HG03378 (cell line): ENCODE results near the gene PLA2G1B.
"Not testable (repeated sequence)": the region's sequence is repeated elsewhere in the genome, so short reads cannot be mapped to it uniquely, and the experiment has no call there.

Source experiments
- ATAC-seq: cut with Tn5 transposase; IDR thresholded peaks from one replicate; pipeline ENCODE4 v1.9.1; 2021; ENCODE audit warnings: mild to moderate bottlenecking, moderate library complexity; ENCODE audit not compliant: unreplicated experiment

PLA2G1B gene

GRCh38 chr12:120359128-120359527 is 31.5 kb upstream of the PLA2G1B start:
- ATAC-seq, result no peak

GRCh38 chr12:120358412-120359100 is 31.0 kb upstream of the PLA2G1B start:
- ATAC-seq, result no peak

GRCh38 chr12:120357104-120357503 is 29.5 kb upstream of the PLA2G1B start:
- no peak for ATAC-seq

DNA sequence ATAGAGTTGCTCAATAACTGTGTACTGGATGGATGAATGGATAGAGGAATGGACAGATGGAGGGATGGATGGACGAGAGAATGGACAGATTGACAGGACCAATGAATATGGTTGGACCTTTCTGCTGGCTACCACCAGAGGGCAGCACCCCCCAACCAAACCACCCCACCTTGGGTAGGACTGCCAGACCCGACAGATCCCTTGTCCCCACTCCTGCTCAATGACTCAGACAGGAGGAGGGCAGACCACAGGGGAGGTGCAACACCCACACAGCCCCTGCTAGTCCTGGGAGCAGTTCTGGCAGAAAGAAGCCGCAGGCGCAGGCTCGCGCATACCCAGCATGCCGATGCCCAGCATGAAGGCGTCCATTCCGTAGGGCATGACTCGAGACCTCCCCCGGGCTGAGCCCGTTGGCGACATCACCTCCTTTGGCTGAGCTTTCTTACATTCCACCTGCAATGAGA is 29.0 kb upstream of the PLA2G1B start:
- ATAC-seq, result no peak

- ATAC-seq, result no peak
Observed at GRCh38 chr12:120353556-120354317, 26.2 kb upstream of the PLA2G1B start.

DNA sequence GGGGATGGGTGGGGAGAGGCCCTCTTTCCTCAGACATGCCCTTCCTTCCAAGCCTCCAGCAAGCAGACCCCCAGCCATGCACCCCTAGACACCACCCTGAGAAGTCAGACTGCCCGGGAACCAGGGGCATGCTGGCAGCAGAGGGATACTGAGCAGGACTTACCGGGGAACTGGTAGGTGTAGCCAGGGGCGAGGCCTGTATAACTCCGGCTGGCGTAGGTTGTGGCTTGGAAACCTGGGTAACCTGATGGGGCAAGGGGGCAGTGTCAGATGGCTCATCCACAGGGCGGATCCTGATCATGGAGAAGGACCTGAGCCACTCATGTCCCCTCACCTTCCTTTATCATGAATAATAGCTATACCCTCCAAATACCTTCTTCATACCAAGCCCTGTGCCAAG is 25.6 kb upstream of the PLA2G1B start:
- no peak for ATAC-seq

GRCh38 chr12:120352117-120352516 is 24.5 kb upstream of the PLA2G1B start:
- no peak for ATAC-seq

GRCh38 chr12:120350576-120351350 is 23.2 kb upstream of the PLA2G1B start:
- no peak for ATAC-seq

DNA sequence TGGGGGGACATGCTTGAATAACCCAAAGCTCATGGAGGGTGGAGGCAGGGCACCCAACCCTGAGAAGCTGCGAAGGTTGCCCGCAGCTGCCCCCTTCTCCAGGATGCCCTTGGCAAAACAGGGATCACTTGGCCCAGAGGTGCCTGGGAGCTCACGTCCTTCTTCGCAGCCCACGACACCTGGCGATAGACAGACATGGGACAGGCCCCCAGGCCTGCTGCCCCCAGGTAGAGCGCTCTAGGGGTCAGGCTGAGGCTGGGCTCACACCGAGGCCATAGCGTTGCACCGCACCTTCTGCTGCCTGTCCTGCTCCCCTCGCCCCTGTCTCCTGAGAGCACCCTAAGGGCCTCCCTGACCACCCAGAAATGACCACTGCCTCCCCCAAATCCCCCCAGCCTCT is 20.2 kb upstream of the PLA2G1B start:
- no peak for ATAC-seq

- ATAC-seq, result no peak
Observed at GRCh38 chr12:120346681-120347080, 19.1 kb upstream of the PLA2G1B start.

DNA sequence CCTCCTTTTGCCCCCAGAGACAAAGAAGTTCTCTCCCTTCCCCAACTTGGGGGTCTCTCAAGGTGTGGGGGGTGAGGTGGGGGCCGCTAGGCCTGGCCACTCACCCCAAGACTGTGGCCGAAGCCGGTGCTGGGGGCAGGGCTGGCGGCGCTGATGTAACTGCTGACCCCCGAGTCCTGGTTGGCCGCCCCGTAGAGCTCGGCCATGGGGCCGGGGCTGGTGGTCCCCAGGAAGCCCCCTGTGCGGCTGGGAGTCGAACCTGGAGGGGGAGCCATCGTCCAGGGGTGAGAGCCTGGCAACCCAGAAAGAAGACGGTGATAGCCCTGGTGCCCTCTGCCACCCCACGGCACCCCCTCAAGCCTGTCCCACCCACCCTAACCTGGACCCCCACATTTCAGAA is 18.5 kb upstream of the PLA2G1B start:
- no peak for ATAC-seq

DNA sequence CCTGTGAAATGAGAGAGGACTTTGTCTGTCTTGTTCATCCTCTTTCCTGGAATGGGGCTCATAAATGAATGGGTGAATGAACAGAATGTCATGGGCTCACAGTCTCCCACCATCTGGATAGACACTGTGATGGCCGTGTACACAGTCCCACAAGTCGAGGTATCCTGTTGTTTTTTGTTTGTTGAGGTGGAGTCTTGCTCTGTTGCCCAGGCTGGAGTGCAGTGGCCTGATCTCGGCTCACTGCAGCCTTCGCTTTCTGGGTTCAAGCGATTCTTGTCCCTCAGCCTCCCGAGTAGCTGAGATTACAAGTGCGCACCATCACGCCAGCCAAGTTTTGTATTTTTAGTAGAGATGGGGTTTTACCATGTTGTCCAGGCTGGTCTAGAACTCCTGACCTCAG is 16.1 kb upstream of the PLA2G1B start:
- ATAC-seq, result no peak

DNA sequence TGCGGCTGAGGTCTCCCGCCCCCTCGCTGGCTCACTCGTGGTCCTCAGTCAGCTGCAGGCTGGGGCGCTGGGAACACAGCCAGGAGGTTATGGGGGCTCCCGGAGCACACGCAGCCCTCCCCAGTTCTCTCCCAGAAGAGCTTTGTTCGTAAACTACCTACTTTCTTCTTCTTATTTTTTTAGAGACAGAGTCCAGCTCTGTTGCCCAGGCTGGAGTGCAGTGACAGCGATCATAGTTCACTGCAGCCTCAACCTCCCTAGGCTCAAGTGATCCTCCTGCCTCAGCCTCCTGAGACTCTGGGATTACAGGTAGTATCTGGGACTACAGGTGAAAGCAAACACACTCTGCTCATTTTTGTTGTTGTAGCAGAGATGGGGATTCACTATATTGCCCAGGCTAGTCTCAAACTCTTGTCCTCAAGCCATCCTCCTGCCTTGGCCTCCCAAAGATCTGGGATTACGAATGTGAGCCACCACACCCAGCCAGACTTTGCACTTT is 15.5 kb upstream of the PLA2G1B start:
- no peak for ATAC-seq

GRCh38 chr12:120342175-120343038 is 14.8 kb upstream of the PLA2G1B start:
- no peak for ATAC-seq

- ATAC-seq, result no peak
Observed at GRCh38 chr12:120339256-120339655, 11.7 kb upstream of the PLA2G1B start.

DNA sequence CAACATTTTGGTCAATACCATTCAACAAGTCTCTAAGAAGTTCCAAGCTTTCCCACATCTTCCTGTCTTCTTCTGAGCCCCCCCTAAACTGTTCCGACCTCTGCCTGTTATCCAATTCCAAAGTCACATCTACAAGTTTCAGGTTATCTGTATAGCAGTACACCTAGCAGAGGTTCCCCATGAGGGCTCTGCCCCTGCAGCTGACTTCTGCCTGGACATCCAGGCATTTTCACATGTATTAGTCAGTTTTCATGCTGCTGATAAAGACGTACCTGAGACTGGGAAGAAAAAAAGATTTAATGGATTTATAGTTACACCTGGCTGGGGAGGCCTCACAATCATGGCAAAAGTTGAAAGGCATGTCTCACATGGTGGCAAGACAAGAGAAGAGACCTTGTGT is 10.2 kb upstream of the PLA2G1B start:
- no peak for ATAC-seq

- not testable (repeated sequence) for ATAC-seq
Observed at GRCh38 chr12:120336392-120336791, 8.8 kb upstream of the PLA2G1B start.

- not testable (repeated sequence) for ATAC-seq
Observed at GRCh38 chr12:120335447-120335846, 7.9 kb upstream of the PLA2G1B start.

GRCh38 chr12:120332523-120332922 is 4.9 kb upstream of the PLA2G1B start:
- ATAC-seq, result no peak

DNA sequence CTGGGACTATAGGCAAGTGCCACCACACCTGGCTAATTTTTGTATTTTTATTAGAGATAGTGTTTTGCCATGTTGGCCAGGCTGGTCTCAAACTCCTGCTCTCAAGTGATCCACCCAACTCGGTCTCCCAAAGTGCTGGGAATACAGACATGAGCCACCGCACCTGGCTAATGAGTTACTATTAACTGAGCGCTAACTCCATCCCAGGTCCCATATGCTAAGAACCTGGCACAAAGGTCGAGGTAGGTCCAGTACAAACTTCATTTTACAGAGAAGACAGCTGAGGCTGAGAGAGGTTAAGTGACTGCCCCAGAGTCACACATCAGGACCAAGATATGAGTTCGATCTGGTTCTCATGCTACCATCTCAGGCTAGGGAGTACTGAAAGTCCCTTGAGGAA is 4.5 kb upstream of the PLA2G1B start:
- ATAC-seq, result no peak
